HG02885 (cell line): ENCODE results near the gene ODC1.

Experiments used
- ATAC-seq: cut with Tn5 transposase; IDR thresholded peaks from one replicate; pipeline ENCODE4 v1.9.1; 2021; ENCODE audit warnings: mild to moderate bottlenecking; ENCODE audit not compliant: unreplicated experiment, poor library complexity

The ODC1 gene

GRCh38 chr2:10480359-10480949 lies 32.3 kb upstream of the ODC1 start:
- no peak for ATAC-seq

GRCh38 chr2:10478916-10479315 lies 30.8 kb upstream of the ODC1 start:
- ATAC-seq, result no peak

GRCh38 chr2:10478298-10478625 lies 30.1 kb upstream of the ODC1 start:
- ATAC-seq, result no peak

GRCh38 chr2:10477443-10478297 lies 29.5 kb upstream of the ODC1 start:
- ATAC-seq, result no peak

GRCh38 chr2:10476723-10477442 lies 28.8 kb upstream of the ODC1 start:
- ATAC-seq, result no peak

- no peak for ATAC-seq
Measured at GRCh38 chr2:10475811-10476660, 27.9 kb upstream of the ODC1 start.

- ATAC-seq, result no peak
Measured at GRCh38 chr2:10475221-10475722, 27.1 kb upstream of the ODC1 start.

- no peak for ATAC-seq
Measured at GRCh38 chr2:10473121-10473756, 25.1 kb upstream of the ODC1 start.

GRCh38 chr2:10471955-10472354 lies 23.8 kb upstream of the ODC1 start:
- no peak for ATAC-seq

GRCh38 chr2:10471046-10471571 lies 23.0 kb upstream of the ODC1 start:
- no peak for ATAC-seq

GRCh38 chr2:10469955-10470608 lies 22.0 kb upstream of the ODC1 start:
- ATAC-seq, result no peak

- ATAC-seq, result no peak
Measured at GRCh38 chr2:10469301-10469700, 21.2 kb upstream of the ODC1 start.

- ATAC-seq, result no peak
Measured at GRCh38 chr2:10467401-10467800, 19.3 kb upstream of the ODC1 start.

GRCh38 chr2:10466801-10467200 lies 18.7 kb upstream of the ODC1 start:
- ATAC-seq, result no peak

GRCh38 chr2:10465910-10466309 lies 17.8 kb upstream of the ODC1 start:
- ATAC-seq, result no peak

- no peak for ATAC-seq
Measured at GRCh38 chr2:10462178-10463083, 14.3 kb upstream of the ODC1 start.

- no peak for ATAC-seq
Measured at GRCh38 chr2:10460366-10460796, 12.3 kb upstream of the ODC1 start.
